Lower leg skin (tissue), 3 donors: ENCODE measurements around the gene GRPR.
"Not testable (repeated sequence)": the region's sequence is repeated elsewhere in the genome, so short reads cannot be mapped to it uniquely, and the experiment has no call there.

Experiments used
- POLR2A ChIP-seq, 2 donors: fragments of 450-650 bp; IDR thresholded peaks; one replicate each; pipeline ENCODE4 v1.6.1; 2016 to 2017; ENCODE audit warnings: antibody characterized with exemption in 2 of 2, mild to moderate bottlenecking in 1 of 2, moderate library complexity in 1 of 2
- TF ChIP-seq, protein P1 (sequence below), 3 donors: fragments of 450-650 bp; IDR thresholded peaks; one replicate each; pipeline ENCODE4 v1.5.1; 2016; ENCODE audit warnings: antibody characterized with exemption in 3 of 3, mild to moderate bottlenecking in 3 of 3, moderate library complexity in 2 of 3

DNA sequence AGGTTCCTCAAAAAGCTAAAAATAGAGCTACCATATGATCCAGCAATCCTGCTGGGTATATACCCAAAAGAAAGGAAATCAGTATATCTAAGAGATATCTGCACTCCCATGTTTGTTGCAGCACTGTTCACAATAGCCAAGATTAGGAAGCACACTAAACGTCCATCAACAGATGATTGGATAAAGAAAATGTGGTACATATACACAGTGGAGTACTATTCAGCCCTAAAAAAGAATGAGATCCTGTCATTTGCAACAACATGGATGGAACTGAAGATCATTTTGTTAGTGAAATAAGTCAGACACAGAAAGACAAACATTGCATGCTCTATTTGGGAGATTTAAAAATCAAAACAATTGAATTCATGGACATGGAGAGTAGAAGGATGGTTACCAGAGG is 21.7 kb downstream of the GRPR start:
- TF ChIP-seq, protein P1, sequence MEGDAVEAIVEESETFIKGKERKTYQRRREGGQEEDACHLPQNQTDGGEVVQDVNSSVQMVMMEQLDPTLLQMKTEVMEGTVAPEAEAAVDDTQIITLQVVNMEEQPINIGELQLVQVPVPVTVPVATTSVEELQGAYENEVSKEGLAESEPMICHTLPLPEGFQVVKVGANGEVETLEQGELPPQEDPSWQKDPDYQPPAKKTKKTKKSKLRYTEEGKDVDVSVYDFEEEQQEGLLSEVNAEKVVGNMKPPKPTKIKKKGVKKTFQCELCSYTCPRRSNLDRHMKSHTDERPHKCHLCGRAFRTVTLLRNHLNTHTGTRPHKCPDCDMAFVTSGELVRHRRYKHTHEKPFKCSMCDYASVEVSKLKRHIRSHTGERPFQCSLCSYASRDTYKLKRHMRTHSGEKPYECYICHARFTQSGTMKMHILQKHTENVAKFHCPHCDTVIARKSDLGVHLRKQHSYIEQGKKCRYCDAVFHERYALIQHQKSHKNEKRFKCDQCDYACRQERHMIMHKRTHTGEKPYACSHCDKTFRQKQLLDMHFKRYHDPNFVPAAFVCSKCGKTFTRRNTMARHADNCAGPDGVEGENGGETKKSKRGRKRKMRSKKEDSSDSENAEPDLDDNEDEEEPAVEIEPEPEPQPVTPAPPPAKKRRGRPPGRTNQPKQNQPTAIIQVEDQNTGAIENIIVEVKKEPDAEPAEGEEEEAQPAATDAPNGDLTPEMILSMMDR (IDR thresholded peaks at IDR 0.05) = not testable (repeated sequence)
- not testable (repeated sequence) for TF ChIP-seq POLR2A (IDR thresholded peaks at IDR 0.05)
